ENCODE data around the gene MYO1G. TPM values are rescaled to one million over a fixed set of nuclear protein-coding genes. Genes with fewer than 3 reads are reported as not detected.

The MYO1G gene
- total RNA-seq, 2 donors from 2014 or later: 0.11 to 0.33 TPM

DNA sequence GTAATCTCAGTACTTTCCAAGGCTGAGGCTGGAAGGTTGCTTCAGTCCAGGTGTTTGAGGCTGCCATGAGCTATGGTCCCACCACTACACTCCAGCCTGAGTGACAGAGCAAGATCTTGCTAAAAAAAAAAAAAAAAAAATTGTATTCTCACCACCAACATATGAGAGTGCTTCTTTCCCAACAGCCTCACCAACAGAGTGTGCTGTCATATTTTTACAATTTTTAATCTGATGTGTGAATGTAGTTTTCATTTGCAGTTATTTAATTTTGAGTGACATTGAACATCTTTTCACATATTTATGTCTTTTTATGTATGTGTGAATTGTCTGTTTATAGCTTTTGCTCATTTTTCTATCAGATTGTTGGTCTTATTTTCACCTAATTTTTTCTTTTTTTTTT lies 35.2 kb downstream of the MYO1G start:
- H3K4me1 ChIP-seq (ENCODE audit: control insufficient read depth, insufficient read depth, low read length): no peaks in the 10 kb centered on the region
- H3K4me3 ChIP-seq (ENCODE audit: low read length): no peak overlapping the region
- H3K27ac Mint-ChIP-seq: no peak overlapping the region
- no peak overlapping the region for H3K27ac ChIP-seq (ENCODE audit: low read depth, low read length)
- peaks cover 8% of the 10 kb centered on the region for H3K27me3 Mint-ChIP-seq (ENCODE audit: insufficient read depth)
- no peaks in the 10 kb centered on the region for H3K36me3 Mint-ChIP-seq (ENCODE audit: low read depth)
- peaks cover 11% of the 10 kb centered on the region for H3K27me3 ChIP-seq (ENCODE audit: control insufficient read depth, insufficient read depth, low read length, poor library complexity, severe bottlenecking)
- TF ChIP-seq, protein P1, sequence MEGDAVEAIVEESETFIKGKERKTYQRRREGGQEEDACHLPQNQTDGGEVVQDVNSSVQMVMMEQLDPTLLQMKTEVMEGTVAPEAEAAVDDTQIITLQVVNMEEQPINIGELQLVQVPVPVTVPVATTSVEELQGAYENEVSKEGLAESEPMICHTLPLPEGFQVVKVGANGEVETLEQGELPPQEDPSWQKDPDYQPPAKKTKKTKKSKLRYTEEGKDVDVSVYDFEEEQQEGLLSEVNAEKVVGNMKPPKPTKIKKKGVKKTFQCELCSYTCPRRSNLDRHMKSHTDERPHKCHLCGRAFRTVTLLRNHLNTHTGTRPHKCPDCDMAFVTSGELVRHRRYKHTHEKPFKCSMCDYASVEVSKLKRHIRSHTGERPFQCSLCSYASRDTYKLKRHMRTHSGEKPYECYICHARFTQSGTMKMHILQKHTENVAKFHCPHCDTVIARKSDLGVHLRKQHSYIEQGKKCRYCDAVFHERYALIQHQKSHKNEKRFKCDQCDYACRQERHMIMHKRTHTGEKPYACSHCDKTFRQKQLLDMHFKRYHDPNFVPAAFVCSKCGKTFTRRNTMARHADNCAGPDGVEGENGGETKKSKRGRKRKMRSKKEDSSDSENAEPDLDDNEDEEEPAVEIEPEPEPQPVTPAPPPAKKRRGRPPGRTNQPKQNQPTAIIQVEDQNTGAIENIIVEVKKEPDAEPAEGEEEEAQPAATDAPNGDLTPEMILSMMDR (conservative IDR thresholded peaks at IDR 0.05): no peak
- H3K9me3 ChIP-seq (ENCODE audit: control insufficient read depth, low read length): no peaks in the 10 kb centered on the region
- DNase-seq: no peak
- no peak overlapping the region for H3K9ac ChIP-seq (ENCODE audit: extremely low read depth, low read length, poor library complexity, severe bottlenecking)
- no peaks in the 10 kb centered on the region for H3K9me3 Mint-ChIP-seq
- no peaks in the 10 kb centered on the region for H3K4me1 Mint-ChIP-seq
- H3K36me3 ChIP-seq (ENCODE audit: control insufficient read depth, insufficient read depth, low read length): no peaks in the 10 kb centered on the region
- H3K4me3 Mint-ChIP-seq: no peak overlapping the region

GRCh38 chr7:44937426-44937825 lies 41.4 kb downstream of the MYO1G start:
- Mint-ChIP-seq H3K27ac (no peak overlapping the region), H3K36me3 (ENCODE audit: low read depth) (no peaks in the 10 kb centered on the region), H3K27me3 (ENCODE audit: insufficient read depth) (peaks cover 6% of the 10 kb centered on the region), H3K4me1 (peaks cover 4% of the 10 kb centered on the region), H3K4me3 (no peak overlapping the region), H3K9me3 (no peaks in the 10 kb centered on the region)
- H3K4me3 ChIP-seq (ENCODE audit: low read length): no peak overlapping the region
- TF ChIP-seq, protein P1 (conservative IDR thresholded peaks at IDR 0.05): no peak
- H3K9me3 ChIP-seq (ENCODE audit: control insufficient read depth, low read length): no peaks in the 10 kb centered on the region
- no peak overlapping the region for H3K9ac ChIP-seq (ENCODE audit: extremely low read depth, low read length, poor library complexity, severe bottlenecking)
- H3K27me3 ChIP-seq (ENCODE audit: control insufficient read depth, insufficient read depth, low read length, poor library complexity, severe bottlenecking): no peaks in the 10 kb centered on the region
- H3K4me1 ChIP-seq (ENCODE audit: control insufficient read depth, insufficient read depth, low read length): no peaks in the 10 kb centered on the region
- no peak overlapping the region for H3K27ac ChIP-seq (ENCODE audit: low read depth, low read length)
- no peak for DNase-seq
- 80 to 100% methylated on average over 1 to 5 of the region's 5 CpGs for WGBS, 2 experiments (ENCODE audit: insufficient coverage in 1 of 2, insufficient read length in 1 of 2)
- no peaks in the 10 kb centered on the region for H3K36me3 ChIP-seq (ENCODE audit: control insufficient read depth, insufficient read depth, low read length)

- H3K4me1 ChIP-seq (ENCODE audit: control insufficient read depth, insufficient read depth, low read length): no peaks in the 10 kb centered on the region
- no peak overlapping the region for H3K4me3 ChIP-seq (ENCODE audit: low read length)
- Mint-ChIP-seq H3K27me3 (ENCODE audit: insufficient read depth) (peaks cover 6% of the 10 kb centered on the region), H3K4me1 (peaks cover 4% of the 10 kb centered on the region), H3K9me3 (no peaks in the 10 kb centered on the region), H3K27ac (no peak overlapping the region), H3K36me3 (ENCODE audit: low read depth) (no peaks in the 10 kb centered on the region), H3K4me3 (no peak overlapping the region)
- WGBS, 2 experiments (ENCODE audit: insufficient coverage in 1 of 2, insufficient read length in 1 of 2): 91% methylated on average over 5 of the region's 5 CpGs
- H3K27ac ChIP-seq (ENCODE audit: low read depth, low read length): no peak overlapping the region
- no peak overlapping the region for H3K9ac ChIP-seq (ENCODE audit: extremely low read depth, low read length, poor library complexity, severe bottlenecking)
- no peak for DNase-seq
- H3K36me3 ChIP-seq (ENCODE audit: control insufficient read depth, insufficient read depth, low read length): no peaks in the 10 kb centered on the region
- no peaks in the 10 kb centered on the region for H3K9me3 ChIP-seq (ENCODE audit: control insufficient read depth, low read length)
- no peaks in the 10 kb centered on the region for H3K27me3 ChIP-seq (ENCODE audit: control insufficient read depth, insufficient read depth, low read length, poor library complexity, severe bottlenecking)
- TF ChIP-seq, protein P1 (conservative IDR thresholded peaks at IDR 0.05): no peak
These were observed 42.5 kb downstream of the MYO1G start for GRCh38 chr7:44936322-44936721.
